ENCODE data around the gene BCL3. TPM values are rescaled to one million over a fixed set of nuclear protein-coding genes. Genes with fewer than 3 reads are reported as not detected.

Gene BCL3
- total and polyA plus RNA-seq, 2 of the 13 experiments (the other 11 are each of a cell fraction or from before 2014, with no cell fraction given) = 2.3 to 4.0 TPM

DNA sequence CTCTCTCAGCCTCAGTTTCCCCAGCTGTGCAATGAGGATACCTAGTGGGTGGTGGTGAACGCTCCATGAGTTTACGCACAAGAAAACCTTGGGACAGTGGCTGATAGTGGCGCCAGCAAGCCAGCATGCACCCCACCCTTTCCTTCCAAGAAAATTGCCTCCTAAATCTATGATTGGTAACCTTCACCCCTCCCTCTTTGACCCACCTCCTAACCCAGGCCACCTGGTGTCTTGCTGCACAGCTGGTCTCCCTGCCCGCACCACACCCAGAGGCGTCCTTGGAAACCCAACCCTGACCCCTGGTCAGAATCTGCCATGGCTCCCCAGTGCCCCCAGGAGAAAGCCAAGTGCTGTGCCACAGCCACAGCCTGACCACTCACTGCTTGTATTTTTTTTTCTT is 22.8 kb upstream of the BCL3 start:
- Histone ChIP-seq H2AFZ (ENCODE audit: low read length) (no peak overlapping the region), H3K4me1 (ENCODE audit: insufficient read depth, low read length) (peaks cover 74% of the 10 kb centered on the region), H3K9ac (ENCODE audit: insufficient read depth, low read depth, low read length) (peak overlapping the region; percentile 36; the same call in 1 of the 2 replicates), H3K27ac (ENCODE audit: extremely low read length, insufficient read depth, low read length) (peak overlapping the region; percentile 71), H4K20me1 (ENCODE audit: insufficient read depth, low read length) (no peaks in the 10 kb centered on the region), H3K36me3 (replicated peaks in 1 of 2; ENCODE audit: control insufficient read depth in 1 of 2, insufficient read depth in 2 of 2, low read length in 2 of 2) (no peaks in the 10 kb centered on the region), H3K9me3 (ENCODE audit: low read length) (no peaks in the 10 kb centered on the region), H3K4me3 (replicated peaks in 1 of 3; ENCODE audit: insufficient read depth in 1 of 3, low read depth in 2 of 3, low read length in 3 of 3) (peak overlapping the region in 1 of 3 experiments; percentile 57; a peak in 2 of 6 replicates), H3K79me2 (ENCODE audit: insufficient read depth, low read length) (no peaks in the 10 kb centered on the region), H3K27me3 (ENCODE audit: control insufficient read depth in 1 of 2, insufficient read depth in 2 of 2, low read length in 2 of 2) (no peaks in the 10 kb centered on the region), H3K4me2 (ENCODE audit: low read depth, low read length) (peak overlapping the region; percentile 87)
- DNase-seq (ENCODE audit: low spot score) = no peak
- no peak for TF ChIP-seq U2AF2 (IDR thresholded peaks at IDR 0.05; ENCODE audit: low read depth, low read length)
- TF ChIP-seq NCOA2 (CRISPR knock-in tag; IDR thresholded peaks at IDR 0.05) = no peak
- TF ChIP-seq DR1 (CRISPR knock-in tag; IDR thresholded peaks at IDR 0.05) = no peak
- TF ChIP-seq KLF9 (CRISPR knock-in tag; IDR thresholded peaks at IDR 0.05; ENCODE audit: low read depth) = no peak
- TF ChIP-seq SSRP1 (CRISPR knock-in tag; IDR thresholded peaks at IDR 0.05) = no peak
- TF ChIP-seq ZKSCAN1 (IDR thresholded peaks at IDR 0.05; ENCODE audit: low read length) = no peak
- TF ChIP-seq, protein P1, sequence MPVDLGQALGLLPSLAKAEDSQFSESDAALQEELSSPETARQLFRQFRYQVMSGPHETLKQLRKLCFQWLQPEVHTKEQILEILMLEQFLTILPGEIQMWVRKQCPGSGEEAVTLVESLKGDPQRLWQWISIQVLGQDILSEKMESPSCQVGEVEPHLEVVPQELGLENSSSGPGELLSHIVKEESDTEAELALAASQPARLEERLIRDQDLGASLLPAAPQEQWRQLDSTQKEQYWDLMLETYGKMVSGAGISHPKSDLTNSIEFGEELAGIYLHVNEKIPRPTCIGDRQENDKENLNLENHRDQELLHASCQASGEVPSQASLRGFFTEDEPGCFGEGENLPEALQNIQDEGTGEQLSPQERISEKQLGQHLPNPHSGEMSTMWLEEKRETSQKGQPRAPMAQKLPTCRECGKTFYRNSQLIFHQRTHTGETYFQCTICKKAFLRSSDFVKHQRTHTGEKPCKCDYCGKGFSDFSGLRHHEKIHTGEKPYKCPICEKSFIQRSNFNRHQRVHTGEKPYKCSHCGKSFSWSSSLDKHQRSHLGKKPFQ (CRISPR knock-in tag; IDR thresholded peaks at IDR 0.05; ENCODE audit: insufficient replicate concordance) = no peak
- TF ChIP-seq KDM1A (CRISPR knock-in tag; IDR thresholded peaks at IDR 0.05) = no peak
- TF ChIP-seq, protein P2, sequence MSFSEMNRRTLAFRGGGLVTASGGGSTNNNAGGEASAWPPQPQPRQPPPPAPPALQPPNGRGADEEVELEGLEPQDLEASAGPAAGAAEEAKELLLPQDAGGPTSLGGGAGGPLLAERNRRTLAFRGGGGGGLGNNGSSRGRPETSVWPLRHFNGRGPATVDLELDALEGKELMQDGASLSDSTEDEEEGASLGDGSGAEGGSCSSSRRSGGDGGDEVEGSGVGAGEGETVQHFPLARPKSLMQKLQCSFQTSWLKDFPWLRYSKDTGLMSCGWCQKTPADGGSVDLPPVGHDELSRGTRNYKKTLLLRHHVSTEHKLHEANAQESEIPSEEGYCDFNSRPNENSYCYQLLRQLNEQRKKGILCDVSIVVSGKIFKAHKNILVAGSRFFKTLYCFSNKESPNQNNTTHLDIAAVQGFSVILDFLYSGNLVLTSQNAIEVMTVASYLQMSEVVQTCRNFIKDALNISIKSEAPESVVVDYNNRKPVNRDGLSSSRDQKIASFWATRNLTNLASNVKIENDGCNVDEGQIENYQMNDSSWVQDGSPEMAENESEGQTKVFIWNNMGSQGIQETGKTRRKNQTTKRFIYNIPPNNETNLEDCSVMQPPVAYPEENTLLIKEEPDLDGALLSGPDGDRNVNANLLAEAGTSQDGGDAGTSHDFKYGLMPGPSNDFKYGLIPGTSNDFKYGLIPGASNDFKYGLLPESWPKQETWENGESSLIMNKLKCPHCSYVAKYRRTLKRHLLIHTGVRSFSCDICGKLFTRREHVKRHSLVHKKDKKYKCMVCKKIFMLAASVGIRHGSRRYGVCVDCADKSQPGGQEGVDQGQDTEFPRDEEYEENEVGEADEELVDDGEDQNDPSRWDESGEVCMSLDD (CRISPR knock-in tag; IDR thresholded peaks at IDR 0.05; ENCODE audit: borderline replicate concordance) = no peak
- TF ChIP-seq SYNCRIP (IDR thresholded peaks at IDR 0.05; ENCODE audit: insufficient read depth, low read depth, low read length) = no peak
- TF ChIP-seq NAIF1 (CRISPR knock-in tag; IDR thresholded peaks at IDR 0.05; ENCODE audit: borderline replicate concordance) = no peak
- TF ChIP-seq, protein P3, sequence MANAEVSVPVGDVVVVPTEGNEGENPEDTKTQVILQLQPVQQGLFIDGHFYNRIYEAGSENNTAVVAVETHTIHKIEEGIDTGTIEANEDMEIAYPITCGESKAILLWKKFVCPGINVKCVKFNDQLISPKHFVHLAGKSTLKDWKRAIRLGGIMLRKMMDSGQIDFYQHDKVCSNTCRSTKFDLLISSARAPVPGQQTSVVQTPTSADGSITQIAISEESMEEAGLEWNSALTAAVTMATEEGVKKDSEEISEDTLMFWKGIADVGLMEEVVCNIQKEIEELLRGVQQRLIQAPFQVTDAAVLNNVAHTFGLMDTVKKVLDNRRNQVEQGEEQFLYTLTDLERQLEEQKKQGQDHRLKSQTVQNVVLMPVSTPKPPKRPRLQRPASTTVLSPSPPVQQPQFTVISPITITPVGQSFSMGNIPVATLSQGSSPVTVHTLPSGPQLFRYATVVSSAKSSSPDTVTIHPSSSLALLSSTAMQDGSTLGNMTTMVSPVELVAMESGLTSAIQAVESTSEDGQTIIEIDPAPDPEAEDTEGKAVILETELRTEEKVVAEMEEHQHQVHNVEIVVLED (CRISPR knock-in tag; IDR thresholded peaks at IDR 0.05; ENCODE audit: borderline replicate concordance) = 0 out of 2 replicates have a peak, but pooled peaks have one; percentile 4
- no peak for TF ChIP-seq TSC22D2 (CRISPR knock-in tag; IDR thresholded peaks at IDR 0.05; ENCODE audit: borderline replicate concordance)
- no peak for TF ChIP-seq POLR2AphosphoS5 (IDR thresholded peaks at IDR 0.05; ENCODE audit: low read depth, low read length)
- TF ChIP-seq ZNF296 (CRISPR knock-in tag; conservative IDR thresholded peaks at IDR 0.05) = 0 out of 2 replicates have a peak, but pooled peaks have one; percentile 36
- TF ChIP-seq GABPB1 (CRISPR knock-in tag; IDR thresholded peaks at IDR 0.05) = no peak
- TF ChIP-seq, protein P4, sequence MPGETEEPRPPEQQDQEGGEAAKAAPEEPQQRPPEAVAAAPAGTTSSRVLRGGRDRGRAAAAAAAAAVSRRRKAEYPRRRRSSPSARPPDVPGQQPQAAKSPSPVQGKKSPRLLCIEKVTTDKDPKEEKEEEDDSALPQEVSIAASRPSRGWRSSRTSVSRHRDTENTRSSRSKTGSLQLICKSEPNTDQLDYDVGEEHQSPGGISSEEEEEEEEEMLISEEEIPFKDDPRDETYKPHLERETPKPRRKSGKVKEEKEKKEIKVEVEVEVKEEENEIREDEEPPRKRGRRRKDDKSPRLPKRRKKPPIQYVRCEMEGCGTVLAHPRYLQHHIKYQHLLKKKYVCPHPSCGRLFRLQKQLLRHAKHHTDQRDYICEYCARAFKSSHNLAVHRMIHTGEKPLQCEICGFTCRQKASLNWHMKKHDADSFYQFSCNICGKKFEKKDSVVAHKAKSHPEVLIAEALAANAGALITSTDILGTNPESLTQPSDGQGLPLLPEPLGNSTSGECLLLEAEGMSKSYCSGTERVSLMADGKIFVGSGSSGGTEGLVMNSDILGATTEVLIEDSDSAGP (CRISPR knock-in tag; IDR thresholded peaks at IDR 0.05; ENCODE audit: borderline replicate concordance) = 0 out of 2 replicates have a peak, but pooled peaks have one; percentile 9
- ATAC-seq = no peak
- ChIA-PET CTCF (ENCODE audit: low intra/inter-chr PET ratio, low total read pairs) (interaction anchor here (3.5 kb wide), 1 partner anchor 45 kb away, joined by 50 read pairs; no protein-coding TSS in a partner anchor), POLR2A (interaction anchor here (0.5 to 4.5 kb wide), 15 partner anchors 10 to 82 kb away, joined by 3 to 45 read pairs (median 5); partner anchors contain the start of gene BCL3)
- 68% methylated on average over 5 of the region's 5 CpGs for WGBS (ENCODE audit: low lambda C conversion rate)
- in situ Hi-C loops (cut with HindIII; ENCODE audit: extremely low pct_ligation_motif_present, low pct_unique_long_range_greater_than_20kb) (no loop called here), intact Hi-C loops (cut with micrococcal nuclease; ENCODE audit: unreplicated experiment) (no loop called here)
- BruUV-seq (replicated peaks) = no TSS peak
- FAIRE-seq = no peak
